ENCODE results near the gene SLC44A3.

SLC44A3 gene

DNA sequence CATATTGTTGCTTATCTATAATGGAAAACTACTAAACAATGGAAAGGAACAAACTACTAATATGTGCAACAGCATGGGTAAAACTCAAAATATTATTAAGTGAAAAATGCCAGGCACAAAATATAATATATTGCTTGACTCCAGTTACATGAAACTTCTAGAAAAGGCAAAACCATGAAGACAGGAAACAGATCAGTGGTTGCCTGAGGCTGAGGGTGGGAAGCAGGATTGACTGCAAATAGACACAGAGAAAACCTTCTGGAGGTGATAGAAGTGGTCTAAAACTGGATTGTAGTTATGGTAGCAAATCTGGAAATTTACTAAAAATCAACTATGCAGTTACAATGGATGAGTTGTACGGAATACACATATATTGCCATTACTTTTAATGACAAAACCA lies 29.5 kb upstream of the SLC44A3 start:
- H3K9ac ChIP-seq (ENCODE audit: low read length), result no peak overlapping the region
- no peaks in the 10 kb centered on the region for H3K79me1 ChIP-seq (ENCODE audit: low read length)
- H2AK5ac ChIP-seq (ENCODE audit: low read length), result no peak overlapping the region
- H2AFZ ChIP-seq (ENCODE audit: insufficient read depth, low read length, poor library complexity), result no peak overlapping the region
- no peak overlapping the region for H4K8ac ChIP-seq (ENCODE audit: low read depth, low read length)
- H4K91ac ChIP-seq (ENCODE audit: low read depth, low read length), result no peak overlapping the region
- H3K27ac ChIP-seq (ENCODE audit: low read depth, low read length), result no peak overlapping the region
- no peak overlapping the region for H4K12ac ChIP-seq (ENCODE audit: low read depth, low read length)
- H3K23ac ChIP-seq (ENCODE audit: low read length), result no peak overlapping the region
- H3K14ac ChIP-seq (ENCODE audit: low read length), result no peak overlapping the region
- H3K4me2 ChIP-seq (ENCODE audit: low read length), result no peak overlapping the region
- DNase-seq, result no peak
- no peaks in the 10 kb centered on the region for H3K9me3 ChIP-seq (ENCODE audit: insufficient read depth, low read depth, low read length)
- H3K4me3 ChIP-seq (ENCODE audit: low read depth, low read length), result no peak overlapping the region
- H2BK5ac ChIP-seq (ENCODE audit: low read depth, low read length, poor library complexity), result no peak overlapping the region
- no peak overlapping the region for H3K18ac ChIP-seq (ENCODE audit: low read length)
- no peaks in the 10 kb centered on the region for H3K36me3 ChIP-seq (ENCODE audit: control insufficient read depth in 1 of 2, insufficient read depth in 2 of 2, low read length in 2 of 2)
- no CpG with 5 or more reads among the region's 1 CpG for WGBS (ENCODE audit: extremely low coverage, insufficient coverage, insufficient read length)
- H3K79me2 ChIP-seq (ENCODE audit: control insufficient read depth, insufficient read depth, low read length, poor library complexity), result no peaks in the 10 kb centered on the region
- no peak overlapping the region for H3K4ac ChIP-seq (ENCODE audit: low read depth, low read length)
- H2BK120ac ChIP-seq (ENCODE audit: insufficient read depth, low read length, poor library complexity), result no peak overlapping the region
- H3K4me1 ChIP-seq (ENCODE audit: control insufficient read depth in 1 of 2, insufficient read depth in 2 of 2, low read length in 2 of 2), result peaks cover 0 to 2% of the 10 kb centered on the region in 2 experiments
- H2BK12ac ChIP-seq (ENCODE audit: low read length), result no peak overlapping the region
- H3K27me3 ChIP-seq (ENCODE audit: insufficient read depth, low read length), result no peaks in the 10 kb centered on the region

DNA sequence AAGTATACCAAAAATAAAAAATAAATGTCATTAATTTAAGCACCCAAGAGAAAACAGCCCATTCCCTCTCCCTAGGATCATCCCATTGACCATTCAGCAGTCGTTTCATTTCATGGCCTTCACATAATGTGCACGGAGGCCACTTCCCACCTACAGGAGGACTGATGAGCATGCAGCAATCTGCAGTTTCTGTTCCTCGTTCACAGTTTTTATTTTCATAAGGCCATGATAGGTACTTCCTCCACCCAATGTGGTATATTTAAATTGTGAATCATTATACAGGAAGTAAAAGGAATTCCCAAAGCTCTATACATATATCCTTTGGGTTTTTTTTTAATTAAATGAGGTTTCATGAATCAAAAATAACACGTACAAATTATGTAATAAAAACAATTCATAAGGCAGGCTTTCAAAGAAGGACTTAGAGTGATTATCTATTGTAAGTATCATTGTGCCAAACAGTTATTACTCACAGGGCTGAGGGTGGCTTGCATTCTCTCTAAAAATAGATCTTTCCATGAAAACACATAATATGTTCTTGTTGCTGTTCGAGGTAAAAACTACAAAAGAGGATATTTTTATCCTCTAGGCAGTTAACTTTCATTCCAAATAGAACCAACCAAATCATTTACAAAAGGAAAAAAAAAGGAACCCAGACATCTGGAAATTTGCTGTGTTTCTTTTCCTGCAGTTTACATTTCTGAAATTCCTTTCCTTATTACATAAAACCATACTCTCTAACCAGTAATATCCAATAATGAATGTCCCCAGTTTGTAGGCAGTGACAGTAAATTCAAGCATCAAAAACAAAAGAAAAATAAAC lies 27.5 kb upstream of the SLC44A3 start:
- Histone ChIP-seq H4K8ac (ENCODE audit: low read depth, low read length) (no peak overlapping the region), H3K79me2 (ENCODE audit: control insufficient read depth, insufficient read depth, low read length, poor library complexity) (no peaks in the 10 kb centered on the region), H3K27me3 (ENCODE audit: insufficient read depth, low read length) (no peaks in the 10 kb centered on the region), H3K23ac (ENCODE audit: low read length) (no peak overlapping the region), H3K14ac (ENCODE audit: low read length) (no peak overlapping the region), H3K4me2 (ENCODE audit: low read length) (no peak overlapping the region), H3K9me3 (ENCODE audit: insufficient read depth, low read depth, low read length) (no peaks in the 10 kb centered on the region), H3K79me1 (ENCODE audit: low read length) (no peaks in the 10 kb centered on the region), H3K18ac (ENCODE audit: low read length) (no peak overlapping the region), H2BK120ac (ENCODE audit: insufficient read depth, low read length, poor library complexity) (no peak overlapping the region), H2BK12ac (ENCODE audit: low read length) (no peak overlapping the region), H3K36me3 (ENCODE audit: control insufficient read depth in 1 of 2, insufficient read depth in 2 of 2, low read length in 2 of 2) (no peaks in the 10 kb centered on the region), H2AK5ac (ENCODE audit: low read length) (no peak overlapping the region), H3K4ac (ENCODE audit: low read depth, low read length) (no peak overlapping the region), H2AFZ (ENCODE audit: insufficient read depth, low read length, poor library complexity) (no peak overlapping the region), H3K27ac (ENCODE audit: low read depth, low read length) (no peak overlapping the region), H3K4me3 (ENCODE audit: low read depth, low read length) (no peak overlapping the region), H2BK5ac (ENCODE audit: low read depth, low read length, poor library complexity) (no peak overlapping the region), H3K9ac (ENCODE audit: low read length) (no peak overlapping the region), H3K4me1 (ENCODE audit: control insufficient read depth in 1 of 2, insufficient read depth in 2 of 2, low read length in 2 of 2) (peaks cover 0 to 2% of the 10 kb centered on the region in 2 experiments), H4K12ac (ENCODE audit: low read depth, low read length) (no peak overlapping the region), H4K91ac (ENCODE audit: low read depth, low read length) (no peak overlapping the region)
- WGBS (ENCODE audit: extremely low coverage, insufficient coverage, insufficient read length), result no CpG with 5 or more reads among the region's 5 CpGs
- DNase-seq, result peak in 1 of 2 donors; percentile 20

GRCh38 chr1:94793296-94793656 lies 26.9 kb upstream of the SLC44A3 start:
- DNase-seq, result no peak
- H3K79me2 ChIP-seq (ENCODE audit: control insufficient read depth, insufficient read depth, low read length, poor library complexity), result no peaks in the 10 kb centered on the region
- H2BK12ac ChIP-seq (ENCODE audit: low read length), result no peak overlapping the region
- H3K4me1 ChIP-seq (ENCODE audit: control insufficient read depth in 1 of 2, insufficient read depth in 2 of 2, low read length in 2 of 2), result peaks cover 0 to 2% of the 10 kb centered on the region in 2 experiments
- no peak overlapping the region for H3K14ac ChIP-seq (ENCODE audit: low read length)
- no peaks in the 10 kb centered on the region for H3K9me3 ChIP-seq (ENCODE audit: insufficient read depth, low read depth, low read length)
- no peak overlapping the region for H2AFZ ChIP-seq (ENCODE audit: insufficient read depth, low read length, poor library complexity)
- no peaks in the 10 kb centered on the region for H3K79me1 ChIP-seq (ENCODE audit: low read length)
- H2BK120ac ChIP-seq (ENCODE audit: insufficient read depth, low read length, poor library complexity), result no peak overlapping the region
- no peak overlapping the region for H3K4me2 ChIP-seq (ENCODE audit: low read length)
- no peaks in the 10 kb centered on the region for H3K36me3 ChIP-seq (ENCODE audit: control insufficient read depth in 1 of 2, insufficient read depth in 2 of 2, low read length in 2 of 2)
- no peak overlapping the region for H4K8ac ChIP-seq (ENCODE audit: low read depth, low read length)
- H3K23ac ChIP-seq (ENCODE audit: low read length), result peak overlapping the region; percentile 78
- H4K12ac ChIP-seq (ENCODE audit: low read depth, low read length), result no peak overlapping the region
- no peak overlapping the region for H2BK5ac ChIP-seq (ENCODE audit: low read depth, low read length, poor library complexity)
- no peak overlapping the region for H2AK5ac ChIP-seq (ENCODE audit: low read length)
- H3K9ac ChIP-seq (ENCODE audit: low read length), result no peak overlapping the region
- no peak overlapping the region for H3K4ac ChIP-seq (ENCODE audit: low read depth, low read length)
- no peak overlapping the region for H3K27ac ChIP-seq (ENCODE audit: low read depth, low read length)
- no peak overlapping the region for H4K91ac ChIP-seq (ENCODE audit: low read depth, low read length)
- H3K18ac ChIP-seq (ENCODE audit: low read length), result no peak overlapping the region
- no CpG with 5 or more reads among the region's 5 CpGs for WGBS (ENCODE audit: extremely low coverage, insufficient coverage, insufficient read length)
- no peak overlapping the region for H3K4me3 ChIP-seq (ENCODE audit: low read depth, low read length)
- H3K27me3 ChIP-seq (ENCODE audit: insufficient read depth, low read length), result no peaks in the 10 kb centered on the region

GRCh38 chr1:94795434-94795833 lies 24.7 kb upstream of the SLC44A3 start:
- Histone ChIP-seq H4K12ac (ENCODE audit: low read depth, low read length) (no peak overlapping the region), H3K4ac (ENCODE audit: low read depth, low read length) (no peak overlapping the region), H4K8ac (ENCODE audit: low read depth, low read length) (no peak overlapping the region), H2BK5ac (ENCODE audit: low read depth, low read length, poor library complexity) (no peak overlapping the region), H3K79me2 (ENCODE audit: control insufficient read depth, insufficient read depth, low read length, poor library complexity) (no peaks in the 10 kb centered on the region), H3K9me3 (ENCODE audit: insufficient read depth, low read depth, low read length) (no peaks in the 10 kb centered on the region), H3K27ac (ENCODE audit: low read depth, low read length) (no peak overlapping the region), H3K36me3 (ENCODE audit: control insufficient read depth in 1 of 2, insufficient read depth in 2 of 2, low read length in 2 of 2) (no peaks in the 10 kb centered on the region), H4K91ac (ENCODE audit: low read depth, low read length) (no peak overlapping the region), H3K4me2 (ENCODE audit: low read length) (no peak overlapping the region), H3K9ac (ENCODE audit: low read length) (no peak overlapping the region), H3K4me1 (ENCODE audit: control insufficient read depth in 1 of 2, insufficient read depth in 2 of 2, low read length in 2 of 2) (peaks cover 0 to 2% of the 10 kb centered on the region in 2 experiments), H2AFZ (ENCODE audit: insufficient read depth, low read length, poor library complexity) (no peak overlapping the region), H3K4me3 (ENCODE audit: low read depth, low read length) (no peak overlapping the region), H2AK5ac (ENCODE audit: low read length) (no peak overlapping the region), H3K14ac (ENCODE audit: low read length) (no peak overlapping the region), H3K79me1 (ENCODE audit: low read length) (no peaks in the 10 kb centered on the region), H3K23ac (ENCODE audit: low read length) (no peak overlapping the region), H3K18ac (ENCODE audit: low read length) (no peak overlapping the region), H2BK120ac (ENCODE audit: insufficient read depth, low read length, poor library complexity) (no peak overlapping the region), H3K27me3 (ENCODE audit: insufficient read depth, low read length) (no peaks in the 10 kb centered on the region), H2BK12ac (ENCODE audit: low read length) (no peak overlapping the region)
- no CpG with 5 or more reads among the region's 7 CpGs for WGBS (ENCODE audit: extremely low coverage, insufficient coverage, insufficient read length)
- DNase-seq, result no peak

All from trophoblast cell (in vitro differentiated cells and primary cell).